Thymus (tissue), 11 donors: ENCODE measurements around the gene TCAP. TPM values are rescaled to one million over a fixed set of nuclear protein-coding genes. Genes with fewer than 3 reads are reported as not detected.

Experiments
- DNase-seq, 9 donors: peaks; one replicate each; pipeline ENCODE4 v3.0.0-alpha.2; 2013; ENCODE audit warnings: low spot score in 9 of 9, low read depth in 6 of 9, missing footprints in 1 of 9
- H3K27ac ChIP-seq, 2 donors: one replicate each; pipeline ENCODE4 v1.5.1; 2013; ENCODE audit warnings: control low read depth in 1 of 2, low read depth in 1 of 2, low read length in 1 of 2, mild to moderate bottlenecking in 1 of 2, moderate library complexity in 1 of 2
- H3K27me3 ChIP-seq, 2 donors: one replicate each; pipeline ENCODE4 v1.5.1; 2013; ENCODE audit warnings: low read length in 1 of 2; ENCODE audit not compliant: control insufficient read depth in 2 of 2, insufficient read depth in 1 of 2
- H3K36me3 ChIP-seq, 2 donors: one replicate each; pipeline ENCODE4 v1.5.1; 2013; ENCODE audit warnings: low read length in 1 of 2, mild to moderate bottlenecking in 1 of 2, moderate library complexity in 1 of 2; ENCODE audit not compliant: control insufficient read depth in 2 of 2, insufficient read depth in 2 of 2
- H3K4me1 ChIP-seq, 2 donors: one replicate each; pipeline ENCODE4 v1.5.1; 2013; ENCODE audit warnings: low read length in 2 of 2; ENCODE audit not compliant: control insufficient read depth in 2 of 2, insufficient read depth in 2 of 2
- H3K4me3 ChIP-seq, 2 donors: one replicate each; pipeline ENCODE4 v1.5.1; 2013; ENCODE audit warnings: low read length in 2 of 2, control low read depth in 1 of 2, mild to moderate bottlenecking in 1 of 2
- H3K9me3 ChIP-seq, 2 donors: one replicate each; pipeline ENCODE4 v1.5.1; 2013; ENCODE audit warnings: low read length in 1 of 2, mild to moderate bottlenecking in 1 of 2; ENCODE audit not compliant: control insufficient read depth in 2 of 2, insufficient read depth in 1 of 2
- WGBS: extraction: QIAGEN DNeasy Blood & Tissue Kit; methylation state at CpG from one replicate; pipeline ENCODE4 v1.1.7; 2013; 5-methylcytosine and 5-hydroxymethylcytosine counted together
- polyA plus RNA-seq: library from polyadenylated mRNA; stranded (reverse); fragments of 200-250 nt; gene quantifications from one replicate; pipeline ENCODE4 v1.2.3, GENCODE V29; 2013
- total RNA-seq: library from RNA; stranded (reverse); fragments of 120-200 nt; gene quantifications from one replicate; pipeline ENCODE4 v1.2.4, GENCODE V29; 2013
- donor health status: healthy.

TCAP gene
- total and polyA plus RNA-seq, 2 donors, result 0.28 to 1.7 TPM

- peaks cover 15 to 23% of the 10 kb centered on the region in 2 donors for H3K4me1 ChIP-seq
- no peak for DNase-seq
- H3K4me3 ChIP-seq, result no peak overlapping the region
- H3K36me3 ChIP-seq, result peaks cover 6 to 12% of the 10 kb centered on the region in 2 donors
- 98% methylated on average over 9 of the region's 9 CpGs for WGBS
- H3K27me3 ChIP-seq, result peaks cover 0 to 2% of the 10 kb centered on the region in 2 donors
- peaks cover 0 to 5% of the 10 kb centered on the region in 2 donors for H3K9me3 ChIP-seq
- H3K27ac ChIP-seq, result no peak overlapping the region
Observed at GRCh38 chr17:39683295-39683939, 18.3 kb downstream of the TCAP start.

DNA sequence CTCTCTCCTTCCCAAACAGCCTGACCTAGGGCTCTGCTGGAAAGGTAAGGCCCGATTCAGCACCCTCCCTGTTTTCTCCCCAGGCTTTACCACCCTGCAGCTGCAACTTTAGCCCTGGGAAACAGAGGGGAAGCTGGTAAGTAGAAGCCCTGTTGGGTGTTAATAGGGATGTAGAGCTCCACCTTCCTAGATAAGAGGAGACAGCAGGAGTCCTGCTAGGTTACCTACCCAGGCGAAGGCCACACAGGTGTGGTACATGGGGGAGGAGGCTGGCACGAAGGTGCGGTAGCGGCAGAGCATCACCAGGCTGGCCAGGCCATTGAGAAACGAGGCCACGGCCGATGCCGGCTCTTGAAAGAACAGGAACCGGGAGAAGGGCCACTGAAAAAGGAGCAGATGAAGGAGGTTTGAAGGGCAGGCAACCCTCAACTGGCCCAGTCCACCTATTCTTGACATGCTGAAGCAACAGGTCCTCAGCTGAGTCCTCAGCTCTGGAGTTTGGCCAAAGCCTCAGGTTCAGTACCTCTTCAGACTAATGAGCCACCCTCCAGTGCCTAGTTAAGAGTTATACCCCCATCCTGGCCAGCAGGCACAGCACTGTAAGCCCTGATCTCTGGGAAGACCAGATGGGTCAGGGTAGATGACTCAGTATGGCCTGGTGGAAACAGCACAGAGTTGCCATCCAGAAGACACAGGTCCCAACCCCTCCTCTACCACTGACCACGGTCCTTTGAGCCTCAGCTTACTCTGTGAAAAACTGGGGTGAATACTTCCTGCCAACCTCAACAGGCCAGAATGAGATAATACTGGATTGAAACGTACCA, 19.4 kb downstream of the TCAP start:
- peaks cover 11 to 20% of the 10 kb centered on the region in 2 donors for H3K4me1 ChIP-seq
- DNase-seq, result no peak
- peaks cover 6 to 12% of the 10 kb centered on the region in 2 donors for H3K36me3 ChIP-seq
- 96% methylated on average over 12 of the region's 12 CpGs for WGBS
- peaks cover 0 to 4% of the 10 kb centered on the region in 2 donors for H3K9me3 ChIP-seq
- no peak overlapping the region for H3K27ac ChIP-seq
- no peak overlapping the region for H3K4me3 ChIP-seq
- peaks cover 2 to 4% of the 10 kb centered on the region in 2 donors for H3K27me3 ChIP-seq

DNA sequence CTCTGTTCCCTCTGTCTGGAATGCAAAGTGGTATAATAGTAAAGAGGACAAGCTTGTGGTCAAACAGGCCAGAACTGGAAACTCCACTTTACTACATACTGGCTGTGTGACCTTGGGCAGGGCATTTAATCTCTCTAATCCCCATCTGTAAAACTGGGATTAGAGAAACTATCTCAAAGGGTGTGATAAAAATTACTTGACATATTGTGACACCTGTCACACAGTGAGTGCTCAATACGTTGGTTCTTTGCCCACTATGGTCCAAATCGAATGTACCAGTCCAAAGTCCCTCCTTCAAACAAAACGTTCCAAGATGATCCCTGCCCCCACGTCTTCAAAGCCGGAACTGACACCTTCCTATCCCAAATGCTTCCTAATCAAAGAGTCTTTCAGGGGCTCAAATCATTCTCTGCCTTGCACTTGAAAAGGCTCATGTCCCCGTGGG, 22.0 kb downstream of the TCAP start:
- H3K4me1 ChIP-seq, result peaks cover 6 to 10% of the 10 kb centered on the region in 2 donors
- no peak overlapping the region for H3K27ac ChIP-seq
- no peak for DNase-seq
- H3K36me3 ChIP-seq, result peaks cover 6 to 9% of the 10 kb centered on the region in 2 donors
- no peaks in the 10 kb centered on the region for H3K9me3 ChIP-seq
- H3K4me3 ChIP-seq, result peak overlapping the region; percentile 84 to 89
- H3K27me3 ChIP-seq, result peaks cover 7 to 9% of the 10 kb centered on the region in 2 donors
- WGBS, result 76% methylated on average over 6 of the region's 6 CpGs

DNA sequence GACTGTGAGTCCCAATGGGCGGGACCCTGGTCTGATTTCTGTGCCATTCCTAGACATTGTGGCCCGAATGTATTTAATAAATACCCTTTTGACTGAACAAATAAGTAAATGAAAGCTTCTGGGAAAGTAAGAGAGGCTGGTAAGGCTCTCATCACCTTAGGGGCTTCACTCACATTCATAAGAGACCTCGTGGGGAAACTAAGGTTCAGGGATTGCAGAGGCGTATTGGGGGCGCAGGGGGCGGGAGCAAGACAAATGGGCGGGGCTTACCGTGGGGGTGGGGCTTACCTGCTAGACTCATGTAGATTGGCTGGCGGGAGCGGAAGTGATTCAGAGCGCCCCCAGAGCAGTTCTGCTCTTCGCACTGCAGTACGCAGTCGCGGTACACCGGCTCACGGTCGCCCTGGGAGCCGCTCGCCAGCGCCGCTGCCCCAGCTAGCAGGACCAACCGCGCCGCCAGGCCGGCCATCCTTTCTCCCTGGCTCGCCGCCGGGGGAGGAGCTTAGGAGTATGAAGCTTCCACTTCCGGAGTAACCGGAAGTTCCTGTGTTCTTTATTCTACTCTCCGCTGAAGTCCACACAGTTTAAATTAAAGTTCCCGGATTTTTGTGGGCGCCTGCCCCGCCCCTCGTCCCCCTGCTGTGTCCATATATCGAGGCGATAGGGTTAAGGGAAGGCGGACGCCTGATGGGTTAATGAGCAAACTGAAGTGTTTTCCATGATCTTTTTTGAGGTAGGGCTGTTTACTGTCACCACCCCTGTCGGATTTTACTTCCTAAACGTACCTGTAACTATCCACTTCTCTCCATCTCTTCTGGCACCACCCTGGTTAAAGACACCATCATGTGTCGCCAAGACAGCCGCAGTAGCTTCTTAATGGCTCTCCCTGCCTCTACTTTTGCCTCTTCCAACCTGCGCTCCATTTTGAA, 22.7 kb downstream of the TCAP start, which contains the start of gene PGAP3:
TSS of gene PGAP3 (minus strand) at position 512 of the 929 bp plus-strand sequence. CDS start at position 469, 43 bp downstream.
- H3K4me1 ChIP-seq, result peaks cover 6 to 10% of the 10 kb centered on the region in 2 donors
- peak within 1 kb of the TSS; percentile 84 to 89 for H3K4me3 ChIP-seq
- peak; percentile 68 to 93 (median 72) for DNase-seq
- H3K27ac ChIP-seq, result peak within 1 kb of the TSS; percentile 91
- peaks cover 7 to 9% of the 10 kb centered on the region in 2 donors for H3K27me3 ChIP-seq
- peaks cover 6 to 9% of the 10 kb centered on the region in 2 donors for H3K36me3 ChIP-seq
- H3K9me3 ChIP-seq, result no peaks in the 10 kb centered on the region
- WGBS, result 8% methylated on average over 45 of the region's 45 CpGs

DNA sequence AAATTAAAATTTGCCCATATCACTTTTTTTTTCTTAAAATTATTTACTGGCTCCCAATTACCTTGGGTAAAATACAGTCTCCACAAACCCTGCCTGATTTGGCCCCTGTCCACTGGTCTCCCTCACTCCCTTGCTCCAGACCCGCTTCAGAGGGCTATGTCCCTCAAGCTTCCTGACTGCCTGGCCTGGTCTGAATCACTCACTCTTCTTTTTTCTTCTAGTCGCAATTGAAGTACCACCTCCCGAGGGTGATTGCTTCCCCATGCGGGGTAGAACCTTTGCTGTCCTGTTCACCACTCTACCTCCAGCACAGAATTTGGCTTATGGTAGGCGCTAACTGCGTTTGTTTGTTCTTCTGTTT, 23.3 kb downstream of the TCAP start:
- H3K27ac ChIP-seq, result peak overlapping the region in 1 of 2 donors; percentile 91
- DNase-seq, result no peak
- H3K27me3 ChIP-seq, result peaks cover 7 to 9% of the 10 kb centered on the region in 2 donors
- no peaks in the 10 kb centered on the region for H3K9me3 ChIP-seq
- peak overlapping the region; percentile 84 to 89 for H3K4me3 ChIP-seq
- WGBS, result 47% methylated on average over 6 of the region's 6 CpGs
- peaks cover 4 to 6% of the 10 kb centered on the region in 2 donors for H3K36me3 ChIP-seq
- H3K4me1 ChIP-seq, result peaks cover 6 to 10% of the 10 kb centered on the region in 2 donors

DNA sequence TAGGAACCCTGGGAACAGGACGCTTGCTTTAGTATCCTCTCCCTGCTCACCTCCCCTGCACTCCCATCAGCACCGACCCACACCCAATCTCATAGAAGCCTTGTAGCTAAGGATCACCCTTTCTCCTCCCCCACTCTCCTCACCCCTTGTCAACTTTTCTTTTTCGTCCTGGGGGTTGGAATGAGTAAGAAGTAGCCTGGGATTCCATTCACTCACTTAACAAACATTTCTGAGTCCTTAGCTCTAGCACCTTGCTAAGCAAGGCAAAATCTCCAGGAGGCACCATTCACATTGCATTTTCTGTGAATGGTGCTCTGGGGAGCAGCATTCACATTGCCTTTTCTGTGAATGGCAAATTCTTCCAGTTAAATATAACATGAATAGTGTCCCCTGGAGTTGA, 23.8 kb downstream of the TCAP start:
- WGBS, result 88% methylated on average over 3 of the region's 3 CpGs
- H3K4me3 ChIP-seq, result peak overlapping the region in 1 of 2 donors; percentile 84

DNA sequence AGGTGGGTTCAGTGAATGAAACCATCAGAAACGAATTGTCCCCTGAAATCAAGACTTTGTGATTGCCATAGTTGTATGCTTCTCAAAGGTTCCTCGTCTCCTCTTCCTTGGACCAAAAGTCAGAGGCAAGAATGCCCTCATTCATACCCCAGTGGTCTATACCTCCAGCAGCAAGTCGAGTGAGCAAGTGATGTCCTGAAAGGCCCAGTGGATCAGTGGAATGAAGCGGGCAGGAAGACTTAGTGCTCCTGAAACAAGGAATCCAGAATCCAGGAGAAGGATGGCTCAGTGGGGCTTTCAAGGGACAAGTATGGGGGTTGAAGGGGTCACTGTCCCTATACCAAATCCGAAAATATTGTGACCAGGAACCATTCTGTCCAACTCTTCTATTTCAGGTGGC, 29.4 kb downstream of the TCAP start:
- H3K4me1 ChIP-seq, result no peaks in the 10 kb centered on the region
- WGBS, result 97% methylated on average over 5 of the region's 5 CpGs
- no peak for DNase-seq
- no peak overlapping the region for H3K27ac ChIP-seq
- no peak overlapping the region for H3K4me3 ChIP-seq
- no peaks in the 10 kb centered on the region for H3K36me3 ChIP-seq
- no peaks in the 10 kb centered on the region for H3K9me3 ChIP-seq
- peaks cover 15 to 21% of the 10 kb centered on the region in 2 donors for H3K27me3 ChIP-seq

More for the DNA sequence above, 23.8 kb downstream of the TCAP start:
- Histone ChIP-seq H3K36me3 (peaks cover 4 to 6% of the 10 kb centered on the region in 2 donors), H3K27me3 (peaks cover 7 to 9% of the 10 kb centered on the region in 2 donors), H3K27ac (no peak overlapping the region), H3K9me3 (no peaks in the 10 kb centered on the region), H3K4me1 (peaks cover 6 to 10% of the 10 kb centered on the region in 2 donors)
- no peak for DNase-seq

DNA sequence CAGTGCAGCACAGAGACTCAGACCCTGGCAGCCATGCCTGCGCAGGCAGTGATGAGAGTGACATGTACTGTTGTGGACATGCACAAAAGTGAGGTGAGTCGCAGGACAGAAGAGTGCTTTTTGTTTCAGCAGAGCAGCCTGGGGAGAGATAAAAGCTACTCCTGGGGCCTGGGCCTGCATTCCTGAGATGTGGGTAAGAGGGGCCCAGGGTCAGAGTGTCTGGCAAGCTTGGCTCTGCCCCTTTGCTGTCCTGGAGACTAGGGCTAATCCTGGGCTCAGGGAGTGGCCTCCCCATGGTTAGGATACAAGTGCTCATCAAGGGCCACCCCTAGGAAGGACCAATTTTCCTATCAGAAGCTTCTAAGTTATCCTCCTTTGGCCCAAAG, 29.9 kb downstream of the TCAP start:
- no peak overlapping the region for H3K27ac ChIP-seq
- 97% methylated on average over 2 of the region's 2 CpGs for WGBS
- peaks cover 20 to 26% of the 10 kb centered on the region in 2 donors for H3K27me3 ChIP-seq
- DNase-seq, result no peak
- H3K9me3 ChIP-seq, result no peaks in the 10 kb centered on the region
- no peaks in the 10 kb centered on the region for H3K4me1 ChIP-seq
- no peak overlapping the region for H3K4me3 ChIP-seq
- H3K36me3 ChIP-seq, result no peaks in the 10 kb centered on the region
